GM21786 (cell line): ENCODE measurements around the gene CLASP2.
"Not testable (repeated sequence)": the region's sequence is repeated elsewhere in the genome, so short reads cannot be mapped to it uniquely, and the experiment has no call there.

Experiments used
- ATAC-seq: cut with Tn5 transposase; IDR thresholded peaks from one replicate; pipeline ENCODE4 v1.9.1; 2021; ENCODE audit not compliant: unreplicated experiment

CLASP2 gene

DNA sequence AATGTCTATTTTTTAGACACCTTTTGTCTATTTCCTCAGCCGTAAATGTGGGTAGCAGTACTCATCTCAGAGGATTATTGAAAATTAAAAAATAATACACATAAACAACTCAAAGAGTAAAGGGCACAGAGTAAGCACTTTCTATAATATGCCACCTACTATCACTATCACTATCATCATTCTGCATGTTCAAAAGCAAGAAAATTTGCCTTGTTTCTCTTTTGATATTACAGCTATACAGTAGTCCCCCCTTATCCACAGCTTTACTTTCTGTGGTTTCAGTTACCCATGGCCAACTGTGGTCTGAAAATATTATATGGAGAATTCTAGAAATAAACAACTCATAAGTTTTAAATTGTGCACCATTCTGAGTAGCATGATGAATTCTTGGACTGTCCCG, 27.7 kb downstream of the CLASP2 start:
- no peak for ATAC-seq

GRCh38 chr3:33687406-33688010, 30.5 kb downstream of the CLASP2 start:
- no peak for ATAC-seq

- ATAC-seq = no peak
Measured at GRCh38 chr3:33682770-33683169, 35.3 kb downstream of the CLASP2 start.

DNA sequence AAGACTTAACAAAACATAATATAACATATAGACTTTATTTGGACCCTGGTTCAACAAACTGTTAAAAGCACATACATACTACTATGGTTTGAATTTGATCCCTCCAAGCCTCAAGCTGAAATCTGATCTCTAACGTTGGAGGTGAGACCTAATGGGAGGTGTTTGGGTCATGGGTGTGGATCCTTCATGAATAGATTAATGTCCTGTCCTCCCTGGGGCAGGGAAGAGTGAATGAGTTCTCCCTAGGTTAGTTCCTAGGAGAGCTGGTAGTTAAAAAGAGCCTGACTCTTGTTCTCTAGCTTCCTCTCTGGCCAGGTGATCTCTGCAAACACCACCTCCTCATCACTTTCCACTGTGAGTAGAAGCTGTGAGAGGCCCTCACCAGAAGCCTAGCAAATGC, 36.4 kb downstream of the CLASP2 start:
- no peak for ATAC-seq

DNA sequence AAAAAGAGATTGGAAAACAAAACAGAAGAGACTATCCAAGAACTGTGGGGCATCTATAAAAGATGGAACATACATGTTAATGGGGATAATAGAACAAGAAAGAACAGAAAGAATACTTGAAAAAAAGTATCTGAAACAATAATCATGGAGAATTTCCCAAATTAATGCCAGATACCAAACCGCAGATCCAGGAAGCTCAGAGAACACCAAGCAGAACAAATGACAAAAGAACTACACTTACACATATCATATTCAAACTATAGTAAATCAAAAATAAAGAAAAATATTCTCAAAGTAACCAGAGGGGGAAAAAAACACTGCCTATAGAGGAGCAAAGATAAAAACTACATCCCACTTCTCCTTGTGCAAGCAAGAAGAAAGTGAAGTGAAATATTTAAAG, 40.0 kb downstream of the CLASP2 start:
- no peak for ATAC-seq

DNA sequence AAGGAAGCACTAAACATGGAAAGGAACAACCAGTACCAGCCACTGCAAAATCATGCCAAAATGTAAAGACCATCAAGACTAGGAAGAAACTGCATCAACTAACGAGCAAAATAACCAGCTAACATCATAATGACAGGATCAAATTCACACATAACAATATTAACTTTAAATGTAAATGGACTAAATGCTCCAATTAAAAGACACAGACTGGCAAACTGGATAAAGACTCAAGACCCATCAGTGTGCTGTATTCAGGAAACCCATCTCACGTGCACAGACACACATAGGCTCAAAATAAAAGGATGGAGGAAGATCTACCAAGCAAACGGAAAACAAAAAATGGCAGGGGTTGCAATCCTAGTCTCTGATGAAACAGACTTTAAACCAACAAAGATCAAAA, 44.6 kb downstream of the CLASP2 start:
- not testable (repeated sequence) for ATAC-seq

DNA sequence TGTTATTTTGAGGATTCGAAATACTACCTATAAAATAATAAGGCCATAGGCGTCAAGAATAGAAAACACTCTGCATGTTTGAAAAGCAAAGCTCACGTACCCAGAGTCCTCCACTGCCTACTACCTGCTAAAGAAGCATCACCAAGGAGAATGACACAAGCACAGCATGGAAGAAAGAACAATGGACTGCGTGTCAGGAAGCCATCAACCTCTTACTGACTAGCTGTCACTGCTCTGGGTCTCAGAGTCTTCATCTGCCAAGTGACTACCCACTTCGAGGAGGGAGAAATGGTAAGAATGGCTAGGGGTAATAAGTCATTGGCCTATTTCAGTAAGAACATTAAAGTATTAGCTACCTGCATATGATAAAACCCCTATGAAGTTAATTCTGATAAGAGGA, 49.4 kb downstream of the CLASP2 start:
- no peak for ATAC-seq

GRCh38 chr3:33665294-33665693, 52.8 kb downstream of the CLASP2 start:
- no peak for ATAC-seq

DNA sequence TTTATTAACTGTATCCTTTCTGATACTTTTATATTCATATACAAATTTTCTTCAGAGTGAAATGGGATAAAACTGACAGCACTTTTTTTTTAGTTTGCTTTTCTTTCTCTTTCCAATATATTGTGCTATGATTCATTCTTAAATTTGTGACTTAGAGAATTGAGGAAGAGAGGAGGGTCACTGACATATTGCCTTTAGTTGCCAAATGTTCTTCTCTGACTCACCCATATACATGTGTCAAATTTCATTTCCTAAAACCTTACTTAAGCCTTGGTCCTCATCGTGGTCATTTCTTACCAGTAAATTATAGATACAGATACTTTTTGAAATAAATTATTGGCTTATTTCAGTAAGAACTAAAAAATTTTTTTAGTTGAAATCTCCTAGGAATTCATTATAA, 53.9 kb downstream of the CLASP2 start:
- no peak for ATAC-seq

- ATAC-seq = no peak
Measured at GRCh38 chr3:33663042-33663441, 55.0 kb downstream of the CLASP2 start.

GRCh38 chr3:33659856-33660434, 58.1 kb downstream of the CLASP2 start:
- no peak for ATAC-seq

DNA sequence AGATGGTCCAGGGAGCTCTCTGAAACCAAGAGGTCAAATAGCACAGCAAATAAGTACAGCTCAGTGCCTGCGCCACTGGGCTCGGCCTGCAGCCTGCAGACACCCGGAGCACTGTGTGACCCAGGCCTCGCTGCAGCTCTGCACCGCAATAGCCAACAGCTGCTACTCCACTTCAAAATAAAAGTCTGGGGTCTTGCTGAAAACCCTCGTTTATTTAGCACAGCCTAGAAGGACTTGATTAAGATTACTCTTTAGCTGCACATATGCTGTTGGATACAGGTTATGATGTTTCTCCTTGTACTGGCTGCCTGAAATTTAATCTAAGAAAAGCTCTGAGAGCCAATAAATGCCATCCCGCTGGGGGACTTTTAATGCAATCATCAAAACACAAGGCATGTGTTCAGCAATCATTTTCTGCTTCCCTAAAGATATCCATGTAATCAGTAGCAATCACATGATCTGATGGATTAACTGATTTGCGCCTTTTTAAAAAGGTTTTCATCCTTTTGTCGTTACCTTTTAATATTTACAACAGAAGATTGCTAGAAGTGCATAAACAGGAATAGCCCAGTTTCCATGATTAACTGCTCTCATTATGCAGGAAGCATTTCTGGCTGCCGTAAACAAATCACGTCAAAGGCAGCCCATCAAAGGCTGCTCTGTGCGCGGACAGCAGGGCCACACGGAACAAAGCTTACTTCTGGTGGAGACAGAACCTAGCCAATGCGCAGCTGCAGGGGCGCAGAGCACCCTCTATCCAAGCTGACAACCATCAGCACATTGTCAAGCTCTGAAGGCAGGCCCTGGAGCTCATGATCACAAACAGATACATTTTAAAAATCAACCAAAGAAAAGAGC, 58.8 kb downstream of the CLASP2 start:
- ATAC-seq = peak; percentile 93

DNA sequence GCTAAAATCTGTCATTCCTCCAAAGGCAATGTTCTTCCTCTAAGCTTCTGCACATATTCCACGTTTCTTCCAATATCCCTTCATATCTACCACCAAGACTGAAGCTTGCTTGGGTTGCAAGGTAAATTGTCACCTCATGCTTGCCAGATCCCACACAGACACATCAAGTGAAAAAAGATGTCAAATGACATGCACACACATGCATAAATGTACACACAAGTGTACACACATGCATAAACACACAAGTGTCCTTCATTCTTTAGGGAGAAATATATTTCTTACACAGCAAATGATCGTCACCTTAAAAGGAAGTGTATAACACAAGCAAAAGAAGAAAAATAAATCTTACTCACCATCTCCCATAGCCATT, 59.4 kb downstream of the CLASP2 start:
- no peak for ATAC-seq

DNA sequence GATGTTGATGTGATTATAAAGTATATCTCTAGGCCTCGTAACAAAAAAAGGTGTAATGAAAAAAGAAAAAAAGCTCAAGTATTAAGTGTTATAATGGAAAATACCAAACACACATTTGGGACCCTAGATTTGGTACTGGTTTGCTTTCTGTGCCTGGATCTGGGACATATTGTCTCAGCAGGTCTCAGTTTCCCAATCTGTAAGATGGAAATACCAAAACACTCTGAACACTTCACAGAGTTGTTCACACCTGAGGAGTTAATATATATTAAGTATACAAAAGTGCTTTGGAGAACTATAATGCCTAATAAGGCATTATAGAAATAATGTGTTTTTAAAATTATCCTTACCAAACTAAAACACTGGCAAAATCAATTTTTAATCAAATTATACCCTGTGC, 60.0 kb downstream of the CLASP2 start:
- no peak for ATAC-seq

DNA sequence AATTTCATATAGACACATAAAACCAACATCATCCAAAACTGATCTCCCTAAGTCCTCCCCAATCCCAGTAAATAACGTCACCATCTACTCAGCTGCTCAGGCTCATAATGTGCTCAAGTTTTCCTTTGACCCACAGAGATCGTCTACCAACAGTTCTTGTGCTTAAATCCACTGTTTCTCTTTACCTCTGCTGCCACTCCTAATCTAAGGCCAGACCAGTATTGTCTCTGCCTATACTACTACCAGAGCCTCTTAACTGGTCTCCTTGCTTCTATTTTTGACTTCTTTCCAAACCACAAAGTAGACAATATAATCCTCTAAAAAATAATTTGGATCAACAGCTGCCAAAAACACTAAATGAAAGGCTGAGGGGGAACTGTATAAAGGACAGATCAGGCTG, 65.3 kb downstream of the CLASP2 start:
- ATAC-seq = no peak

GRCh38 chr3:33651101-33651500, 67.0 kb downstream of the CLASP2 start:
- ATAC-seq = not testable (repeated sequence)

DNA sequence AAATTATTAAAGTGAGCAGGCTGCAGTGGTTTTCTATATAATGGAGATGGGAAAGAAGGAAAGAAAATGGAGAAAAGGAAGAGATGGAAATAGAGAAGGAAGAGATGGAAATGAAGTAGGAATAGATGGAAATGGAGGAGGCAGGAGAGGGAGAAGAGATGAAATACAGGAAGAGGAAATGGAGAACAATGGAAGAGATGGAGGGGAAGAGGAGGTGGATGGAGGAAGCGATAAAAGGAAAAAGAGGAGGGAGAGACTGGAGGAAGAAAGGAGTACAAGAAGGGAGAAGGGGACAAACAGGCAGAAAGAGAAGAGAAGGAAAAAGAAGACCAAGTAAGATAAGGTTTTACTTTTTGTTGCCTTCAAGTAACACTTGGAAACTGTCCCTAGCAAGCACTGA, 67.6 kb downstream of the CLASP2 start:
- ATAC-seq = no peak

GRCh38 chr3:33648793-33649192, 69.3 kb downstream of the CLASP2 start:
- no peak for ATAC-seq

GRCh38 chr3:33646406-33646805, 71.6 kb downstream of the CLASP2 start:
- ATAC-seq = no peak

DNA sequence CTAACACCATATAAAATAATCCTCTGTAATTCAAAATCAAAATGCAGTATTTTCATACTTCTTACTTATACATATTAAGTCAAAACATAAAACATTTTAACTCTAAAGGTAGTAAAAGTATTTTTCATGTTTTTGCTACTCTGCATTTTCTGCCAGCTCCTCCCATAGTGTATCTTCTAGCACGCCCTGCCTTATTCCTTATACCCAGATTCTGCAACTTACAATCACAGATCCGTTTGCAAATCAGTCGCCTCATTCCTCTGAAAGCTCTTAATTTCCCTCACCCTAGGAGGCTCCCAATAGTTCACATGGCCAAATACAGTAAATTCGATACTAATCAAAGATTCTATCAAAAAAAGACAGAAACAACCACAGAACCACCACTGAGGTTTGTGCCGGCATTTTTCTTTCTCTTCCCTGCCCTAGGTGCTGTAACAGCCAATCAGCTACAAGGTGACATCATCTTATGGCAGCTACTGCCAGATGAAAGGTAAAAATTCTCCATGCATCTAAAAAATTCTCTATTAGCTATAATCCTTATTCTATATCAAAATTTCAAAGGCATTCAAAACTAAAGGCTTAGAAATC, 72.9 kb downstream of the CLASP2 start:
- no peak for ATAC-seq

- ATAC-seq = no peak
Measured at GRCh38 chr3:33644582-33644981, 73.5 kb downstream of the CLASP2 start.

DNA sequence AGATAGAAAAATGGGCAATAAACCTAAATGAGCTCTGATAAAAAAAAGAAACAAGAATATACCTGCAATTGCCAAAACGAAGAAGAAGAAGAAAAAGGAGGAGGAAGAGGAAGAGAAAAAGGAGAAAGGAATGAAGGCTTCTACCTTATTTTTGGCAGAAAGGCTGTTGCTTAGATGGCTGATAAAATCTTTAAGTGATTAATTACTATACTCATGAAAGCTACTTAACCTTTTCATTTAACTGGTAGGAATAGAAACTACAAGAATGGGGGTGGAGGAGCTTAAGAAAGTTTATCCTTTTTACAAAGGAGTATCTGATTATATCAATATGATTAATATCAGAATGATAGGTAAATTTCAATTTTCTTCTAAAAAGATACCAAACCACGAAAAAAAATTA, 75.2 kb downstream of the CLASP2 start:
- ATAC-seq = no peak
